Iris pigment epithelial cell (primary cell): ENCODE results near the gene ANGPT4.
A peak's percentile ranks its signal among the peaks of the same experiment; 100 is the strongest.
"Not testable (repeated sequence)": the region's sequence is repeated elsewhere in the genome, so short reads cannot be mapped to it uniquely, and the experiment has no call there.

Source experiments
- DNase-seq: peaks from one replicate; pipeline ENCODE4 v3.0.0-alpha.2; 2011; ENCODE audit warnings: low read depth

ANGPT4 gene

GRCh38 chr20:872855-873520 lies 43.1 kb downstream of the ANGPT4 start:
- DNase-seq: no peak

DNA sequence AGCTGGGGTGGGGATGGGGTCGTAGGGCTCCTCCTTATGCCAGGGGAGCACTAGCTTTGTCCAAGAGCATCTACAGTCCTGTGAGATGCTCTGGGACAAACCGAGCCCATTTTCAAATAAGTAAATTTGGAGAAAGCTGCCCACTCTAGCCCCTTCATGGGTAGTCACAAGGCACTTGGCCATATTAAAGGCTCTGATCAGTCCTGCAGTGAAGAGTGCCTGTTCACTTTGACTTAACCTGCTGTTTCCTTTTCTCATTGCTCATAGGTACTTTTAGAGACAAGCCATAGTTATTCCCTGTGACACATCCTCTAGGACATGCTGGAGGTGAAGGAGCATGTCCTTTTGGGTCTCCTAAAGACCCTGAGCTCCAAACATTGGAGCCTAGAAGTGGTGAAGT lies 44.2 kb downstream of the ANGPT4 start:
- DNase-seq: no peak

GRCh38 chr20:871436-871835 lies 44.7 kb downstream of the ANGPT4 start:
- DNase-seq: no peak

- no peak for DNase-seq
Observed at GRCh38 chr20:870758-871157, 45.4 kb downstream of the ANGPT4 start.

GRCh38 chr20:869606-870005 lies 46.5 kb downstream of the ANGPT4 start:
- no peak for DNase-seq

- no peak for DNase-seq
Observed at GRCh38 chr20:868279-868678, 47.9 kb downstream of the ANGPT4 start.

DNA sequence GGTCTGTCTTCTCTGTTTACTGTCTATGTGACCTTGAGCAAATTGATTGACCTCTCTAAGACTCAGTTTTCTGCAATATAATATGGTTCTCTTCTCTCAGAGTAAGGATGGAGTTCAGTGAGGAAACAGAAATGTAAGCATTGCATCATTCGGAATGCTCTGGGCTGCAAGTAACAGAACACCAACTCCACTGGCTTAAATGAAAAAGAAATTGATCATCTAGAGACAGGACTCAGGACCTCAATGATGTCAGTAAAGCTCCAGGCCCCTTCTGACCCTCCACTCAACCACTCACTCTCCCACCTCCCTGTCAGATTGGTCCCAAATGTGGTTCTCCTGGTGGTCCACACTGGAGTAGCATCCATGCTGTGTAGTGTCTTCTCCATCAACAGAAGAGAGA lies 50.7 kb downstream of the ANGPT4 start:
- no peak for DNase-seq

DNA sequence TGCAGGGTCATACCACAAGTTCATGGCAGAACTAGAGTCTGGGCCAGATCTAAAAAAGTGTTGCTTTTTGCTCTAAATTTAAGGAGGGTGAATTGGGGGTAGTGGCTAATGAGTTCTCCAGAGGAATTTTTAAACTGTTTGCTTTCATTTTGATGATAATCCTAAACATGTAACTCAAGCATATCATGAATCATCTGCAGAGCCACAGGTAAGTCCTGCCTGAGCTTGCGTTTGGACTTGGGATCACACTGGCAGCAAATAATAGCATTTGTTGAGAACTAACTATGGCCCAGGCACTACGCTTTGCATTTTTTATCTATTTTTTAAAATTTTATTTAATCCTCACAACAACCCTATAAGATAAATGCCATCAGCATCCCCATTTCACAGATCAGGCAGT lies 55.2 kb downstream of the ANGPT4 start:
- no peak for DNase-seq

GRCh38 chr20:859751-860231 lies 56.3 kb downstream of the ANGPT4 start:
- no peak for DNase-seq

DNA sequence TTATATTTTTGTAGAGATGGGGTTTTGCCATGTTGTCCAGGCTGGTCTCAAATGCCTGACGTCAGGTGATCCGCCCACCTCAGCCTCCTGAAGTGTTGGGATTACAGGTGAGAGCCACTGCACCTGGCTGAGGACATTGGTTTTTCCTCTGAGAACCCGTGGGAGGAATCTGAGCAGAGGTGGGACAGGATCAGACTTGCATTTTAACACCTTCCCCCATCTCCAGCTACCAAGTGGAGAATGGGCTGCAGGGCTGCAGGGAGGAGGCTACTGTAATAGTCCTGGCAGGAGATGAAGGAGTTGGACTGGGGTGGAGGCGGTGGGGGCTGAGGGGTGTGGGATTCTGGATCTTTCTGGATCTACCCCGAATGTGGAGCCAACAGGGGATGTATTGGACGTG lies 58.1 kb downstream of the ANGPT4 start:
- no peak for DNase-seq

- DNase-seq: peak; percentile 48
Observed at GRCh38 chr20:856361-856775, 59.8 kb downstream of the ANGPT4 start.

DNA sequence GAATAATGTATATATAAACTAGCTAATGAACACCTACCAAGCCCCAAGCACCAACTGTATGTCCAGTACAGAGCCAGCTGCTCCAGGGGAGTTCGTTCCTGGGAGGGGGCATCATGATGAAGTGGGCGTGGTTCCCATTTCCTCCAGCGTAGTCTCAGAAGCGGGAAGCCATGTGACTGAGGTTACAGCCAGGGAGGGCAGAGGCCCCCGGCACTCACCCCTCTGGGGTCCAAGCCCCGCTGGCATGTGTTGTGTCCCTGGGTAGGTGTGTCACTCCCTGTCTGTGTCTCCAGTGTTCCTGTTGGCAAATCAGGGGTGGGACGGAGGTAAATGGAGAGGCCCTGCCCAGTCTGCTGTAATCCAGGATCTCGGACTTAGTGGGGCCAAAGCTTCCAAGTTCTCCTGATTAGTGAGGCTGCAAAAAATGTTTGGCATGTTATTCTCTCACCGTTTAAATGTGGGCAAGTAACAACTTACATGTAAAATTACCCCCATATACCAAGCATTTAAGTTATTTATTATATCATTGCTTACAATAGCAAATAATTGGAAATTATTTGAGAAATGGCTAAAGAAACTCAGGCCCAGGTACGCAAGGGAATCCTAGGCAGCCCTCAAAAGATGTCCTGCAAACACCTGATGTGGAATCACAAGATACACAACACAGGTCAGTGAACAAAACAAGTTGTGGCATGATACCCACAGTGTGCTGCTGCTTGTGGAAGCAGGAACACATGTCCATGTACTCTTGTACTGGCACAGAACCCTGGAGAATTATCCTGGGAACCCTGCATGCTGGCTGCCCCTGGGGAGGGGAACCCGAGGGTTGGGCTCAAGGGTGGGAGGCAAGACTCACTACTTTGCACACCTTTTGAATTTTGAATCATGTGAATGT lies 60.4 kb downstream of the ANGPT4 start:
- no peak for DNase-seq

DNA sequence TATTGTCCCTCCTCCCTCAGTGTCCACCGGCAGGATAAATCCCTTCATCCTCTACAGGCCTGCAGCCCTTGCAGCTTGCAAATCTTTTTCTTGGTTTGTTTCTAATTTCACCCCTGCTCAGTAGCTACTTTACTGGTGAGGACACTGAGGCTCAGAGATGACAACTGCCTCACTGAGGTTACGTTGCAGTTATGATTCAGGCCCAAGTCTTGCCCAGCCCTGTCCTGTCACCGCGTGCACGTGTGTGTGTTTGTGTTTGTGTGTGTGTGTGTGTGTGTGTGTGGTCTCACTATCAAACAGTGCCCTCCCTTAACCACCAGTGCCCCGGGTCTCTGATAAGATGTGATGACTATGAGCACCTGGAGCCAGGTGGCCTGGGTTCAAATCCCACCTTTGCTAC lies 61.5 kb downstream of the ANGPT4 start:
- DNase-seq: no peak

DNA sequence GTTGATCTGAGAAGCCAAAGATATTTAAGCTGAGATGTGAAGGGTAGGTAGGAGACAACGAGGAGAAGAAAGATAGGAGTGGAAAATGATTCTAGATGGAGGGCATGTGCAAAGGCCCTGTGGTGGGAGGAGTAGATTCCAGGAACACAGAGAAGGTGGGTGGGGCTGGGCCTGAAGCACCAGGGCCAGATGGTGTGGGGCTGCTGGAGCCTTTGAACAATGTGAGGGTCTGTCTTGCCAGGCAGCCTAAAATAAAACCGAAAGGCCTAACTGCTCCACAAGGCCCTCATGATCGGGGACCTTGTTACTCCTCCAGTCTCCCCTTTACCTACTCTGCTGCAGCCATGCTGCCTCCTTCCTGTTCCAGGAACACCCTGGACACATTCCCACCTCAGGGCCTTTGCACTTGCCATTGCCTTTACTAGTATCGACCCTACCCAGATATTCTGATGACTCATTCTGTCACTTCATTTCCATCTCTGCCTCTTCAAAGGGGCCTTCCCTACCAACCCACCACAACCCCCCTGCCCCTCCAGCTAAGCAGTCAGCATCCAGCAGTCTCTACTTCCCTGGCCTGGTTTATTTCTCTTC lies 62.6 kb downstream of the ANGPT4 start:
- DNase-seq: no peak

DNA sequence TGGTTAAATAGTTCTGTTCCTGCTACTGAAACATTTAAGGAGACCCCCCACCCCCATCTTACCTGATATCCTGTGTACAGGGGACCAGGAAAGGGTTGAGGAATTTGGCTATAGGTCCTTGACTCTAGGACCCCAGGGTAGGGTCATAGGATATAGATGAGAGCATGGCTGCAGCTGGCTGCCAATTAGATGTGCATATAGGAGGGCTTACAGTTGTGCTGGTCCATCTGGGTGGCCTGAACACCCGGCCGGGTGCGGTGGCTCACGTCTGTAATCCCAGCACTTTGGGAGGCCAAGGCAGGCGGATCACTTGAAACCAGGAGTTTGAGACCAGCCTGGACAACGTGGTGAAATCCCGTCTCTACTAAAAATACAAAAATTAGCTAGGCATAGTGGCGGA lies 67.4 kb downstream of the ANGPT4 start:
- not testable (repeated sequence) for DNase-seq

GRCh38 chr20:848193-848592 lies 67.9 kb downstream of the ANGPT4 start:
- no peak for DNase-seq

GRCh38 chr20:846894-847278 lies 69.2 kb downstream of the ANGPT4 start:
- DNase-seq: no peak

- no peak for DNase-seq
Observed at GRCh38 chr20:845941-846893, 69.9 kb downstream of the ANGPT4 start.

GRCh38 chr20:845226-845868 lies 70.8 kb downstream of the ANGPT4 start:
- DNase-seq: no peak

DNA sequence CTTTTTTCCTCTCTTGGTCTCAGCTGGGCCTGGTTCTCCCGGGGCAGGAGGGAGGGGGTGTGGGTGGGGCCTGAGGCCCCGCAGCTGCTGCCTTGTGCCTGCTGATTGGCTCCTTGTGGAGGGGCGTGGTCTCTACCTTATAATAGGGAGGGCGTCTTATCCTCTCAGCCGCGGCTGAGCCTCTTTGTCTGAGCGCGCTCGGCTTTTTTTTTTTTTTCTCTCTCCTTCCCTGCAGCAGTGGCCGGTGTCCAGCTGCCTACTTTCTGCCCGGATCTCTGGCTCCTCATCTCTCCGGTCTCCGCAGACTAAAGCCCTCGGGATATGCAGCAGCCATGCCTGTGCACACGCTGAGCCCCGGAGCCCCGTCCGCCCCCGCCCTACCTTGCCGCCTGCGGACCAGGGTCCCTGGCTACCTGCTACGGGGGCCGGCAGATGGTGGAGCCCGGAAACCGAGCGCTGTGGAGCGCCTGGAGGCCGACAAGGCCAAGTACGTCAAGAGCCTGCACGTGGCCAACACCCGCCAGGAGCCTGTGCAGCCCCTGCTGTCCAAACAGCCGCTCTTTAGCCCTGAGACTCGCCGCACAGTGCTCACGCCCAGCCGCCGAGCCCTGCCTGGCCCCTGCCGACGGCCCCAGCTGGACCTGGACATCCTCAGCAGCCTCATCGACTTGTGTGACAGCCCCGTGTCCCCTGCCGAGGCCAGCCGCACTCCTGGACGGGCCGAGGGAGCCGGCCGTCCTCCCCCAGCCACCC lies 71.5 kb downstream of the ANGPT4 start:
- DNase-seq: peak; percentile 94

DNA sequence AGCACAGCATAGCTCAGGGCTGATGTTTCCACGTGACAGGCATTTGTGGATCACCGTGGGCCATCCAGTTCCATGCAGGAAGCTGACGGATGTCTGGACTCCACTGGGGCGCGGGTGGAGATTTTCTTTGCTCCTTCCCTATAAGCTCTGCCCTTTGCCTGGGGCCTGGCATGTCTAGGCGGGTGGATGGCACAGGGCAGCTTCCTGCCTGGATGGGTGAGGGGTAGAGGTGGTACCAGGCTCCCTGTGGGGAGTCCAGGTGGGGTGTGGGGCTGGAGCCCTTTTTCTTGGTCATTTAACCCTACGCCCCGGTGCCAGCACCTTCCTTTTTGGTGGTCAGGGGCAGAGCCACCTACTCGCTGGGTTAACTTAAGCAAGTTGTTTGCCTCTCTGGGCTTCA lies 72.2 kb downstream of the ANGPT4 start:
- DNase-seq: no peak
